H9 (cell line): ENCODE data around the gene FAM219B. TPM values are rescaled to one million over a fixed set of nuclear protein-coding genes. Genes with fewer than 3 reads are reported as not detected.

Experiments used
- DNase-seq: peaks from one replicate; pipeline ENCODE4 v3.0.0-alpha.2; 2017
- H2AFZ ChIP-seq: one replicate; pipeline ENCODE4 v1.6.1; 2013; ENCODE audit warnings: mild to moderate bottlenecking, low read length, control low read depth, moderate library complexity
- H2AK5ac ChIP-seq: 2 replicates; pipeline ENCODE4 v1.6.1; 2013; ENCODE audit warnings: low read length, control low read depth, mixed read lengths; ENCODE audit not compliant: insufficient read length
- H2BK120ac ChIP-seq: one replicate; pipeline ENCODE4 v1.6.1; 2013; ENCODE audit warnings: low read depth, mild to moderate bottlenecking, low read length, control low read depth, inconsistent platforms; ENCODE audit not compliant: poor library complexity, severe bottlenecking
- H2BK12ac ChIP-seq: 2 replicates; pipeline ENCODE4 v1.6.1; 2013; ENCODE audit warnings: low read length, control low read depth, mixed read lengths, low read depth; ENCODE audit not compliant: insufficient read length
- H2BK15ac ChIP-seq: 2 replicates; pipeline ENCODE4 v1.6.1; 2013; ENCODE audit warnings: low read depth, low read length, control low read depth
- H2BK20ac ChIP-seq: one replicate; pipeline ENCODE4 v1.6.1; 2013; ENCODE audit warnings: low read depth, mild to moderate bottlenecking, low read length, control low read depth, inconsistent platforms; ENCODE audit not compliant: poor library complexity, severe bottlenecking
- H2BK5ac ChIP-seq: 2 replicates; pipeline ENCODE4 v1.6.1; 2013; ENCODE audit warnings: low read length, control low read depth, mixed read lengths; ENCODE audit not compliant: insufficient read length
- H3K14ac ChIP-seq: 2 replicates; pipeline ENCODE4 v1.6.1; 2013; ENCODE audit warnings: low read length, control low read depth; ENCODE audit not compliant: insufficient read depth
- H3K18ac ChIP-seq: 2 replicates; pipeline ENCODE4 v1.6.1; 2013; ENCODE audit warnings: low read depth, mild to moderate bottlenecking, mixed read lengths, low read length, control low read depth; ENCODE audit not compliant: insufficient read length
- H3K23ac ChIP-seq: 2 replicates; pipeline ENCODE4 v1.6.1; 2013; ENCODE audit warnings: low read length, control low read depth, mixed read lengths, low read depth; ENCODE audit not compliant: insufficient read length
- H3K23me2 ChIP-seq: 2 replicates; pipeline ENCODE4 v1.6.1; 2013; ENCODE audit warnings: low read depth, mild to moderate bottlenecking, mixed read lengths, low read length, control low read depth; ENCODE audit not compliant: insufficient read length, poor library complexity, severe bottlenecking
- H3K27ac ChIP-seq: 2 replicates; pipeline ENCODE4 v1.5.1; 2013; ENCODE audit warnings: low read length, control low read depth, mixed read lengths, low read depth; ENCODE audit not compliant: insufficient read length
- H3K27me3 ChIP-seq: 2 replicates; pipeline ENCODE4 v1.6.1; 2013; ENCODE audit warnings: low read length, control low read depth, inconsistent platforms; ENCODE audit not compliant: insufficient read depth
- H3K4ac ChIP-seq: 2 replicates; pipeline ENCODE4 v1.6.1; 2013; ENCODE audit warnings: low read depth, mild to moderate bottlenecking, control low read depth, inconsistent platforms, low read length, moderate library complexity
- H3K4me1 ChIP-seq: 2 replicates; pipeline ENCODE4 v1.6.1; 2013; ENCODE audit warnings: low read length, control low read depth, inconsistent platforms; ENCODE audit not compliant: insufficient read depth
- H3K4me2 ChIP-seq: 2 replicates; pipeline ENCODE4 v1.6.1; 2013; ENCODE audit warnings: low read length, control low read depth, mixed read lengths; ENCODE audit not compliant: insufficient read length, insufficient read depth
- H3K56ac ChIP-seq: 2 replicates; pipeline ENCODE4 v1.6.1; 2013; ENCODE audit warnings: low read depth, mild to moderate bottlenecking, mixed read lengths, low read length, control low read depth; ENCODE audit not compliant: insufficient read length
- H3K79me1 ChIP-seq: 2 replicates; pipeline ENCODE4 v1.6.1; 2013; ENCODE audit warnings: low read depth, mild to moderate bottlenecking, moderate library complexity, low read length, control low read depth, inconsistent platforms; ENCODE audit not compliant: insufficient read depth, poor library complexity, severe bottlenecking
- H3K79me2 ChIP-seq: 2 replicates; pipeline ENCODE4 v1.6.1; 2013; ENCODE audit warnings: low read length, control low read depth, inconsistent platforms; ENCODE audit not compliant: insufficient read depth
- H3K9ac ChIP-seq: 2 replicates; pipeline ENCODE4 v1.6.1; 2013; ENCODE audit warnings: low read length, control low read depth, mixed read lengths; ENCODE audit not compliant: insufficient read length; ENCODE audit errors: extremely low read depth
- H3K9me3 ChIP-seq: one replicate; pipeline ENCODE4 v1.6.1; 2013; ENCODE audit warnings: low read depth, low read length, inconsistent platforms; ENCODE audit not compliant: control insufficient read depth
- H3T11ph ChIP-seq: one replicate; pipeline ENCODE4 v1.6.1; 2013; ENCODE audit warnings: mild to moderate bottlenecking, low read length, control low read depth, inconsistent platforms
- H4K20me1 ChIP-seq: one replicate; pipeline ENCODE4 v1.6.1; 2013; ENCODE audit not compliant: control insufficient read depth, insufficient read length, insufficient read depth
- H4K5ac ChIP-seq: 2 replicates; pipeline ENCODE4 v1.6.1; 2013; ENCODE audit warnings: low read depth, mild to moderate bottlenecking, mixed read lengths, low read length, control low read depth; ENCODE audit not compliant: insufficient read length
- H4K8ac ChIP-seq: replicated peaks from 2 replicates; pipeline ENCODE4 v1.6.1; 2013; ENCODE audit warnings: low read length, control low read depth, mixed read lengths, low read depth; ENCODE audit not compliant: insufficient read length
- H4K91ac ChIP-seq: 2 replicates; pipeline ENCODE4 v1.6.1; 2013; ENCODE audit warnings: low read depth, mild to moderate bottlenecking, moderate library complexity, mixed read lengths, low read length, control low read depth; ENCODE audit not compliant: insufficient read length
- H3K27ac Mint-ChIP-seq, 3 experiments: 2 replicates in 2 of 3; 3 replicates in 1 of 3; pipeline ENCODE4 v1.8.0; 2020 to 2021; ENCODE audit warnings: mixed read lengths in 3 of 3, mild to moderate bottlenecking in 1 of 3, moderate library complexity in 1 of 3
- H3K27me3 Mint-ChIP-seq: 2 replicates; pipeline ENCODE4 v1.8.0; 2021; ENCODE audit warnings: low read depth, mild to moderate bottlenecking, moderate library complexity, mixed read lengths
- H3K36me3 Mint-ChIP-seq, 3 experiments: 2 replicates in 2 of 3; 3 replicates in 1 of 3; pipeline ENCODE4 v1.8.0; 2020 to 2021; ENCODE audit warnings: low read depth in 3 of 3, mixed read lengths in 3 of 3; ENCODE audit not compliant: insufficient read depth in 1 of 3
- H3K4me1 Mint-ChIP-seq, 2 experiments: 2 replicates each; pipeline ENCODE4 v1.8.0; 2020; ENCODE audit warnings: mixed read lengths in 2 of 2
- H3K4me3 Mint-ChIP-seq, 2 experiments: 2 replicates in 1 of 2; 3 replicates in 1 of 2; pipeline ENCODE4 v1.8.0; 2020 to 2021; ENCODE audit warnings: mild to moderate bottlenecking in 2 of 2, mixed read lengths in 2 of 2, moderate library complexity in 1 of 2
- H3K9me3 Mint-ChIP-seq, 2 experiments: 2 replicates in 1 of 2; 3 replicates in 1 of 2; pipeline ENCODE4 v1.8.0; 2020; ENCODE audit warnings: mild to moderate bottlenecking in 2 of 2, mixed read lengths in 2 of 2, moderate library complexity in 1 of 2
- CTCF ChIP-seq: fragments of 200-600 bp; sonication (generic); conservative IDR thresholded peaks from 3 replicates; pipeline ENCODE4 v1.8.0; 2021; ENCODE audit warnings: antibody characterized with exemption, mild to moderate bottlenecking
- WGBS: extraction: QIAGEN DNeasy Blood & Tissue Kit; methylation state at CpG from one replicate; pipeline ENCODE4 v1.1.7; 2013; ENCODE audit warnings: missing lambda C conversion rate, low lambda C conversion rate, mixed read lengths; ENCODE audit not compliant: insufficient read length; ENCODE audit errors: extremely low coverage; 5-methylcytosine and 5-hydroxymethylcytosine counted together
- total RNA-seq: library from RNA; stranded (reverse); gene quantifications from 2 replicates; pipeline ENCODE4 v1.2.1, GENCODE V29; 2021

The FAM219B gene
- total RNA-seq, 1 experiment from 2014 or later, result 60.3 TPM

- peak within 1 kb of the TSS; percentile 52 for H3K9ac ChIP-seq
- H2BK5ac ChIP-seq, result no peak within 1 kb of the TSS
- no peak for TF ChIP-seq CTCF
- no peak within 1 kb of the TSS for H3T11ph ChIP-seq
- H3K23ac ChIP-seq, result no peak within 1 kb of the TSS
- H3K4me3 Mint-ChIP-seq, result peak within 1 kb of the TSS; percentile 85 to 96
- H3K56ac ChIP-seq, result no peak within 1 kb of the TSS
- peaks cover 24% of the 10 kb centered on the region; the same call in 1 of the 2 replicates for H3K79me2 ChIP-seq
- no peak within 1 kb of the TSS for H2BK15ac ChIP-seq
- H2AFZ ChIP-seq, result no peak within 1 kb of the TSS
- H2AK5ac ChIP-seq, result no peak within 1 kb of the TSS
- H2BK12ac ChIP-seq, result no peak within 1 kb of the TSS
- no peaks in the 10 kb centered on the region for H3K79me1 ChIP-seq
- no peaks in the 10 kb centered on the region for H3K27me3 ChIP-seq
- H3K27ac ChIP-seq, result no peak within 1 kb of the TSS
- H4K91ac ChIP-seq, result no peak within 1 kb of the TSS
- no peak within 1 kb of the TSS for H2BK20ac ChIP-seq
- no peaks in the 10 kb centered on the region for H3K4me1 ChIP-seq
- peak within 1 kb of the TSS; percentile 88 for H3K18ac ChIP-seq
- peaks cover 2 to 8% (median 7%) of the 10 kb centered on the region in 3 experiments; a peak in 4 of 7 replicates for H3K36me3 Mint-ChIP-seq
- H3K4ac ChIP-seq, result no peak within 1 kb of the TSS
- H3K14ac ChIP-seq, result peak within 1 kb of the TSS; percentile 91
- H3K9me3 ChIP-seq, result no peaks in the 10 kb centered on the region
- H4K8ac ChIP-seq, result no peak within 1 kb of the TSS
- peak; percentile 96 for DNase-seq
- no CpG with 5 or more reads among the region's 85 CpGs for WGBS
- H3K9me3 Mint-ChIP-seq, result no peaks in the 10 kb centered on the region
- H3K23me2 ChIP-seq, result no peaks in the 10 kb centered on the region
- peak within 1 kb of the TSS; percentile 84 for H3K4me2 ChIP-seq
- no peaks in the 10 kb centered on the region for H4K20me1 ChIP-seq
- peaks cover 6 to 15% of the 10 kb centered on the region in 2 experiments for H3K4me1 Mint-ChIP-seq
- H2BK120ac ChIP-seq, result no peak within 1 kb of the TSS
- H3K27ac Mint-ChIP-seq, result peak within 1 kb of the TSS; percentile 83 to 89 (median 85); a peak in 6 of 7 replicates
- H4K5ac ChIP-seq, result no peak within 1 kb of the TSS
- H3K27me3 Mint-ChIP-seq, result peaks cover under 1% of the 10 kb centered on the region; the same call in 1 of the 2 replicates
Measured at GRCh38 chr15:74937590-74938371, 31.1 kb upstream of the FAM219B start, which contains the start of gene COX5A. COX5A (minus strand) TSS chr15:74938073; CDS start chr15:74938014, 59 bp downstream.
